Calu3 (cell line): ENCODE data around the gene CALHM6. TPM values are rescaled to one million over a fixed set of nuclear protein-coding genes. Genes with fewer than 3 reads are reported as not detected.

Source experiments
- BruUV-seq: library from RNA; stranded (reverse); fragments of 400-500 nt; replicated peaks from 2 replicates; lab custom pipeline; 2021; lab: Mats Ljungman, UMichigan
- CTCF ChIA-PET: fragments of 300-600 bp; sonication (Branson Sonifier 250); formaldehyde crosslinking; loops from one replicate; lab custom pipeline; 2022; ENCODE audit warnings: antibody characterized with exemption; lab: Charles Lee
- DNase-seq: peaks from one replicate; pipeline ENCODE4 v3.0.0; 2022
- H3K27ac Mint-ChIP-seq: one replicate; pipeline ENCODE4 v1.8.0; 2022; ENCODE audit warnings: mixed read lengths; ENCODE audit not compliant: unreplicated experiment
- H3K27me3 Mint-ChIP-seq: one replicate; pipeline ENCODE4 v1.8.0; 2022; ENCODE audit warnings: mixed read lengths; ENCODE audit not compliant: unreplicated experiment
- H3K36me3 Mint-ChIP-seq: one replicate; pipeline ENCODE4 v1.8.0; 2022; ENCODE audit warnings: mild to moderate bottlenecking, moderate library complexity, mixed read lengths; ENCODE audit not compliant: insufficient read depth, unreplicated experiment
- H3K4me1 Mint-ChIP-seq: one replicate; pipeline ENCODE4 v1.8.0; 2022; ENCODE audit warnings: mild to moderate bottlenecking, low read depth, mixed read lengths; ENCODE audit not compliant: unreplicated experiment
- H3K4me3 Mint-ChIP-seq: one replicate; pipeline ENCODE4 v1.8.0; 2022; ENCODE audit warnings: mild to moderate bottlenecking, low read depth, moderate library complexity, mixed read lengths; ENCODE audit not compliant: unreplicated experiment
- H3K9me3 Mint-ChIP-seq: one replicate; pipeline ENCODE4 v1.8.0; 2022; ENCODE audit warnings: low read depth, mixed read lengths; ENCODE audit not compliant: unreplicated experiment
- CTCF ChIP-seq: fragments of 200-600 bp; IDR thresholded peaks from one replicate; pipeline ENCODE4 v1.8.0; 2022; ENCODE audit warnings: antibody characterized with exemption; ENCODE audit not compliant: unreplicated experiment
- intact Hi-C: fragments of 100-400 bp; cut with micrococcal nuclease; formaldehyde crosslinking; loops from one replicate; pipeline ENCODE4 v1.10.0; 2022; ENCODE audit not compliant: unreplicated experiment
- total RNA-seq: library from RNA; stranded (reverse); gene quantifications from 2 replicates; pipeline ENCODE4 v1.2.3, GENCODE V29; 2022

CALHM6 gene
- total RNA-seq, 1 experiment from 2014 or later: not detected

- peaks cover 10% of the 10 kb centered on the region for H3K36me3 Mint-ChIP-seq
- TF ChIP-seq CTCF: no peak
- no peak overlapping the region for H3K4me3 Mint-ChIP-seq
- no peak for DNase-seq
- H3K27ac Mint-ChIP-seq: no peak overlapping the region
- BruUV-seq: no TSS peak
- CTCF ChIA-PET: no interaction called here
- peaks cover 17% of the 10 kb centered on the region for H3K4me1 Mint-ChIP-seq
- intact Hi-C loops: no loop called here
- peaks cover 43% of the 10 kb centered on the region for H3K27me3 Mint-ChIP-seq
- no peaks in the 10 kb centered on the region for H3K9me3 Mint-ChIP-seq
Observed at GRCh38 chr6:116458264-116458663, 2.9 kb upstream of the CALHM6 start.

- CTCF ChIA-PET: no interaction called here
- no peaks in the 10 kb centered on the region for H3K9me3 Mint-ChIP-seq
- H3K4me1 Mint-ChIP-seq: peaks cover 11% of the 10 kb centered on the region
- no peak for TF ChIP-seq CTCF
- H3K27me3 Mint-ChIP-seq: peaks cover 55% of the 10 kb centered on the region
- peaks cover 10% of the 10 kb centered on the region for H3K36me3 Mint-ChIP-seq
- no peak for DNase-seq
- no peak overlapping the region for H3K4me3 Mint-ChIP-seq
- H3K27ac Mint-ChIP-seq: no peak overlapping the region
- intact Hi-C loops: loop anchor here (10.0 kb wide), 1 partner anchor 1065 kb away; no protein-coding TSS in a partner anchor
- BruUV-seq: no TSS peak
Observed at GRCh38 chr6:116459927-116460326, 1.2 kb upstream of the CALHM6 start.

GRCh38 chr6:116461932-116462885 is 1.0 kb downstream of the CALHM6 start:
- DNase-seq: peak; percentile 51
- no peak for TF ChIP-seq CTCF
- CTCF ChIA-PET: interaction anchor here (1.0 kb wide), 1 partner anchor 11 kb away, joined by 4 read pairs; no protein-coding TSS in a partner anchor
- peaks cover 11% of the 10 kb centered on the region for H3K4me1 Mint-ChIP-seq
- BruUV-seq: no TSS peak
- H3K27ac Mint-ChIP-seq: peak overlapping the region; percentile 47
- intact Hi-C loops: loop anchor here (10.0 kb wide), 1 partner anchor 1063 kb away; no protein-coding TSS in a partner anchor
- H3K4me3 Mint-ChIP-seq: peak overlapping the region; percentile 76
- no peaks in the 10 kb centered on the region for H3K9me3 Mint-ChIP-seq
- peaks cover 14% of the 10 kb centered on the region for H3K36me3 Mint-ChIP-seq
- H3K27me3 Mint-ChIP-seq: peaks cover 59% of the 10 kb centered on the region

GRCh38 chr6:116463301-116463700 is 2.1 kb downstream of the CALHM6 start:
- TF ChIP-seq CTCF: no peak
- BruUV-seq: no TSS peak
- peaks cover 14% of the 10 kb centered on the region for H3K36me3 Mint-ChIP-seq
- CTCF ChIA-PET: no interaction called here
- H3K27me3 Mint-ChIP-seq: peaks cover 59% of the 10 kb centered on the region
- no peak overlapping the region for H3K4me3 Mint-ChIP-seq
- H3K9me3 Mint-ChIP-seq: no peaks in the 10 kb centered on the region
- intact Hi-C loops: loop anchor here (10.0 kb wide), 1 partner anchor 1062 kb away; no protein-coding TSS in a partner anchor
- peaks cover 11% of the 10 kb centered on the region for H3K4me1 Mint-ChIP-seq
- no peak overlapping the region for H3K27ac Mint-ChIP-seq
- DNase-seq: no peak
